H1 (cell line): ENCODE results near the gene POP5. TPM values are rescaled to one million over a fixed set of nuclear protein-coding genes. Genes with fewer than 3 reads are reported as not detected.

ENCODE experiments used
- CTCF ChIA-PET: fragments of 300-600 bp; sonication (Branson Sonifier 250); formaldehyde crosslinking; loops from one replicate; lab custom pipeline; 2021; ENCODE audit not compliant: partially characterized antibody; lab: Charles Lee
- POLR2A ChIA-PET: fragments of 300-600 bp; sonication (Branson Sonifier 250); formaldehyde crosslinking; loops from one replicate; lab custom pipeline; 2021; ENCODE audit warnings: inconsistent platforms; ENCODE audit not compliant: partially characterized antibody; lab: Charles Lee
- DNase-seq, 2 experiments: peaks; one replicate each; pipeline versions ENCODE4 v3.0.0 to v3.0.0-alpha.2; 2010 to 2022; ENCODE audit warnings: low spot score in 2 of 2, low read depth in 1 of 2, mixed read lengths in 1 of 2
- FAIRE-seq: peaks from 2 replicates; lab custom pipeline; 2011; peaks lifted over from hg19 to GRCh38; lab: Jason Lieb, UNC
- H2AFZ ChIP-seq: 2 replicates; pipeline ENCODE4 v1.8.1; 2012; ENCODE audit warnings: low read length, inconsistent platforms
- H2AK5ac ChIP-seq: 2 replicates; pipeline ENCODE4 v1.6.1; 2013; ENCODE audit warnings: low read depth, low read length
- H2BK120ac ChIP-seq: replicated peaks from 2 replicates; pipeline ENCODE3; 2013; ENCODE audit warnings: low read depth, low read length, inconsistent platforms
- H2BK12ac ChIP-seq: 2 replicates; pipeline ENCODE4 v1.6.1; 2013; ENCODE audit warnings: low read depth, low read length
- H2BK15ac ChIP-seq: 2 replicates; pipeline ENCODE4 v1.6.1; 2013; ENCODE audit warnings: low read length
- H2BK20ac ChIP-seq: 2 replicates; pipeline ENCODE4 v1.6.1; 2013; ENCODE audit warnings: low read length
- H2BK5ac ChIP-seq: 2 replicates; pipeline ENCODE4 v1.6.1; 2013; ENCODE audit warnings: low read depth, low read length
- H3K14ac ChIP-seq: 2 replicates; pipeline ENCODE4 v1.6.1; 2013; ENCODE audit warnings: inconsistent platforms; ENCODE audit not compliant: insufficient read length
- H3K18ac ChIP-seq: 2 replicates; pipeline ENCODE4 v1.6.1; 2013; ENCODE audit warnings: low read length; ENCODE audit errors: extremely low read depth
- H3K23ac ChIP-seq: 2 replicates; pipeline ENCODE4 v1.6.1; 2013; ENCODE audit warnings: inconsistent platforms; ENCODE audit not compliant: insufficient read length
- H3K23me2 ChIP-seq: 2 replicates; pipeline ENCODE4 v1.6.1; 2013; ENCODE audit warnings: low read depth, low read length
- H3K27ac ChIP-seq: 2 replicates; pipeline ENCODE4 v1.6.1; 2011; ENCODE audit warnings: low read depth, low read length, inconsistent platforms
- H3K27me3 ChIP-seq, 4 experiments: replicated peaks in 1 of 4; 1 replicate in 1 of 4; 2 replicates in 3 of 4; pipeline versions ENCODE4 v1.6.1 to v1.8.1; 2011 to 2013; ENCODE audit warnings: low read length in 3 of 4, mild to moderate bottlenecking in 3 of 4, inconsistent platforms in 2 of 4, mixed read lengths in 2 of 4, moderate library complexity in 1 of 4; ENCODE audit not compliant: control insufficient read depth in 3 of 4, insufficient read depth in 3 of 4; ENCODE audit errors: extremely low read depth in 1 of 4
- H3K36me3 ChIP-seq, 4 experiments: 2 replicates each; pipeline versions ENCODE4 v1.6.1 to v1.8.1; 2011 to 2013; ENCODE audit warnings: mild to moderate bottlenecking in 4 of 4, low read length in 3 of 4, moderate library complexity in 2 of 4, control low read depth in 1 of 4, inconsistent platforms in 1 of 4; ENCODE audit not compliant: insufficient read depth in 4 of 4, control insufficient read depth in 2 of 4
- H3K4ac ChIP-seq: replicated peaks from 2 replicates; pipeline ENCODE3; 2013; ENCODE audit warnings: low read length, low read depth, mixed read lengths, inconsistent platforms; ENCODE audit not compliant: insufficient read length
- H3K4me1 ChIP-seq, 4 experiments: replicated peaks in 1 of 4; 1 replicate in 1 of 4; 2 replicates in 3 of 4; pipeline versions ENCODE4 v1.6.1 to v1.8.1; 2011 to 2013; ENCODE audit warnings: low read length in 3 of 4, inconsistent platforms in 2 of 4, mixed read lengths in 1 of 4; ENCODE audit not compliant: insufficient read depth in 4 of 4, control insufficient read depth in 3 of 4
- H3K4me2 ChIP-seq, 2 experiments: 2 replicates each; pipeline versions ENCODE4 v1.6.1 to v1.8.1; 2011 to 2013; ENCODE audit warnings: low read depth in 2 of 2, low read length in 2 of 2, control low read depth in 1 of 2, inconsistent platforms in 1 of 2, mild to moderate bottlenecking in 1 of 2; ENCODE audit not compliant: insufficient read depth in 1 of 2
- H3K4me3 ChIP-seq, 4 experiments: fragments of 200-600, 300-600 bp in 1 of 4; sonication (generic), shearing (Covaris generic), sonication (Bioruptor Twin) in 1 of 4; 2 replicates each; pipeline versions ENCODE4 v1.5.1 to v1.8.1; 2011 to 2016; ENCODE audit warnings: low read length in 4 of 4, low read depth in 3 of 4, control low read depth in 2 of 4, inconsistent platforms in 2 of 4, mild to moderate bottlenecking in 2 of 4, mixed read lengths in 1 of 4, moderate library complexity in 1 of 4; ENCODE audit not compliant: insufficient read depth in 2 of 4; ENCODE audit errors: extremely low read depth in 1 of 4
- H3K56ac ChIP-seq: replicated peaks from 2 replicates; pipeline ENCODE3; 2013; ENCODE audit warnings: low read depth, mild to moderate bottlenecking, mixed read lengths, low read length, inconsistent platforms; ENCODE audit not compliant: insufficient read length
- H3K79me1 ChIP-seq: 2 replicates; pipeline ENCODE4 v1.6.1; 2013; ENCODE audit warnings: low read depth, low read length, control low read depth
- H3K79me2 ChIP-seq, 2 experiments: 2 replicates each; pipeline versions ENCODE4 v1.6.1 to v1.8.1; 2012 to 2013; ENCODE audit warnings: low read length in 2 of 2, mild to moderate bottlenecking in 2 of 2, inconsistent platforms in 1 of 2; ENCODE audit not compliant: insufficient read depth in 2 of 2, control insufficient read depth in 1 of 2
- H3K9ac ChIP-seq, 4 experiments: replicated peaks in 1 of 4; 1 replicate in 1 of 4; 2 replicates in 3 of 4; pipeline versions ENCODE4 v1.6.1 to v1.8.1; 2011 to 2013; ENCODE audit warnings: low read depth in 3 of 4, low read length in 3 of 4, control low read depth in 2 of 4, mild to moderate bottlenecking in 2 of 4, moderate library complexity in 2 of 4, inconsistent platforms in 1 of 4; ENCODE audit errors: extremely low read depth in 1 of 4
- H3K9me3 ChIP-seq, 2 experiments: 2 replicates each; pipeline versions ENCODE4 v1.6.1 to v1.8.1; 2012 to 2013; ENCODE audit warnings: mild to moderate bottlenecking in 2 of 2, moderate library complexity in 2 of 2, control low read depth in 1 of 2, inconsistent platforms in 1 of 2, low read depth in 1 of 2, low read length in 1 of 2, mixed read lengths in 1 of 2; ENCODE audit not compliant: insufficient read depth in 2 of 2
- H4K20me1 ChIP-seq, 2 experiments: replicated peaks in 1 of 2; 2 replicates each; pipeline versions ENCODE3 to v1.8.1; 2011 to 2013; ENCODE audit warnings: inconsistent platforms in 2 of 2, low read length in 2 of 2, mild to moderate bottlenecking in 1 of 2; ENCODE audit not compliant: insufficient read depth in 2 of 2, control insufficient read depth in 1 of 2
- H4K5ac ChIP-seq: 2 replicates; pipeline ENCODE4 v1.6.1; 2013; ENCODE audit warnings: low read length, low read depth, mixed read lengths, inconsistent platforms; ENCODE audit not compliant: insufficient read length
- H4K8ac ChIP-seq: 2 replicates; pipeline ENCODE4 v1.8.0; 2013; ENCODE audit warnings: mild to moderate bottlenecking, moderate library complexity, low read length, inconsistent platforms; ENCODE audit not compliant: insufficient read depth; ENCODE audit errors: extremely low read depth
- H4K91ac ChIP-seq: replicated peaks from 2 replicates; pipeline ENCODE3; 2013; ENCODE audit warnings: low read length, mixed read lengths, inconsistent platforms; ENCODE audit not compliant: insufficient read length
- EP300 ChIP-seq, 2 experiments: IDR thresholded peaks; 1 replicate in 1 of 2; 2 replicates in 1 of 2; pipeline ENCODE4 v1.6.1; 2011 to 2012; ENCODE audit warnings: low read depth in 2 of 2, low read length in 2 of 2, mild to moderate bottlenecking in 2 of 2, borderline replicate concordance in 1 of 2, inconsistent platforms in 1 of 2, moderate library complexity in 1 of 2
- GTF2F1 ChIP-seq: IDR thresholded peaks from 2 replicates; pipeline ENCODE4 v1.6.1; 2012; ENCODE audit warnings: low read depth, low read length, improper control_type of control experiment, borderline replicate concordance
- NRF1 ChIP-seq: IDR thresholded peaks from 2 replicates; pipeline ENCODE4 v1.6.1; 2011; ENCODE audit warnings: mild to moderate bottlenecking, low read depth, low read length, improper control_type of control experiment
- RBBP5 ChIP-seq: IDR thresholded peaks from 2 replicates; pipeline ENCODE4 v1.7.1; 2012; ENCODE audit warnings: low read depth, mild to moderate bottlenecking, inconsistent platforms, low read length, moderate library complexity, borderline replicate concordance
- SIN3A ChIP-seq, 2 experiments: IDR thresholded peaks in 1 of 2; conservative IDR thresholded peaks in 1 of 2; 2 replicates each; pipeline ENCODE4 v1.6.1; 2011 to 2012; ENCODE audit warnings: low read length in 2 of 2, improper control_type of control experiment in 1 of 2, low read depth in 1 of 2, mild to moderate bottlenecking in 1 of 2
- WGBS, 2 experiments: shearing (Covaris generic) in 1 of 2; methylation state at CpG; one replicate each; pipeline versions ENCODE4 v1.1.6 to v1.1.7; 2013 to 2015; ENCODE audit warnings: low lambda C conversion rate in 2 of 2, mixed read lengths in 2 of 2, inconsistent platforms in 1 of 2, low coverage in 1 of 2, missing lambda C conversion rate in 1 of 2; ENCODE audit not compliant: insufficient replicate concordance in 2 of 2, insufficient coverage in 1 of 2, insufficient read length in 1 of 2; ENCODE audit errors: extremely low coverage in 1 of 2, missing lambda C conversion rate in 1 of 2; 5-methylcytosine and 5-hydroxymethylcytosine counted together
- polyA plus RNA-seq, 7 experiments: library from polyadenylated mRNA; depleted of rRNA in 3 of 7; stranded (reverse) in 5 of 7; unstranded in 2 of 7; fragments of >200 nt in 5 of 7; fragments of 200-250 nt in 2 of 7; gene quantifications; 1 replicate in 5 of 7; 2 replicates in 1 of 7; 4 replicates in 1 of 7; pipeline versions ENCODE4 v1.2.1 to v1.2.3, GENCODE V29; 2011 to 2013; ENCODE audit warnings: missing spikeins in 2 of 7, mixed read lengths in 2 of 7
- total RNA-seq: library from RNA; stranded (reverse); fragmentation: NEBNext Ultra II Directional; extraction: Animal tissue kit (Norgen Biotek cat#: 25700); gene quantifications from 2 replicates; pipeline ENCODE4 v1.2.1, GENCODE V29; 2021
- TF ChIP-seq, protein P1 (sequence below): IDR thresholded peaks from 2 replicates; pipeline ENCODE4 v1.6.1; 2011; ENCODE audit warnings: low read length, improper control_type of control experiment

POP5 gene
- total and polyA plus RNA-seq, 2 of the 8 experiments (the other 6 are each of a cell fraction or from before 2014, with no cell fraction given): 59.7 to 124 TPM

DNA sequence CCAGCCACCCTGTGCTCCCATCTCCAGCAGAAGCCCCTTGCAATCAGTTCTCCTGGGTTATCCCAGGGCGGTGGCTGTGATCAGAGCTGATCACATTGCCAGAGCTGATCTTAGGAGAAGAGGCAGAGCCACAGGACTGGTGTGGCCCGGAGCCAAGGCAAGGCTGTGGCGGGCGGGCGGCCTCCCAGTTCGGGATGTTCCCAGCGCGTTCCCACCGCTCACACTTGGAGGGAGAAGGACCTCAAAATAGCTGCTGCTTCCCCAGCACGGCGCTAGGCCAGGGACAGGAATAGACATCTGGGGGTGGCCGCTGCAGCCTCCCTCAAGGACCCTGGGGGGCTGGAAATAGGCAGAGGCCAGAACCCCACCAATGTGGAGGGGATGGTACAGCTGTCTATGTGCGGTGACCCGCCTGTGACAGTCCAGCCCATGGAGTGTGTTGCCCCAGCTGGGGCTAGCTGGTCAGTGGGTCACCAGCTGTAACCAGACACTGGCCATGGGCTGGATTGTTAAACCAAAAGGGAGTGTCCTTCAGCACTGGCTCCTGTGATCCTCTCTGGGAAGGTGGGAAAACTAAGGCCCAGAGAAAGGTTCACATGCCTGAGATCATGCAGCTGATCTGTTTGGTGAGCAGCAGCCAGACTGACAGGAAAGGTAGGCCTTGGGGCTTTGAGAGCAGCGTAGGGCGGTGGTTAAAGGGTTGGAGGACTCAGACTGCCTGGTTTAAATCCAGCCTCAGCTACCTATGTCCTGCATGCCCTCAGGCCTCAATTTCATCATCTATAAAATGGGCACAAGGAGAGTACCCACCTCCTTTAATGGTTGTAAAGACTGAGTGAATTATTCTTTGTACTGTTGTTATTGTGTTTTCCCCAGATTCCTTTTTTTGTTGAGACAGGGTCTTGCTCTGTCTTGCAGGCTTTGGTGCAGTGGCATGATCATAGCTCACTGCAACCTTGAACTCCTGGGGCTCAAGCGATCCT is 8.0 kb upstream of the POP5 start:
- Histone ChIP-seq H2BK20ac (no peak overlapping the region), H2BK12ac (no peak overlapping the region), H3K4ac (no peak overlapping the region), H2BK120ac (no peak overlapping the region), H3K23me2 (peaks cover 3% of the 10 kb centered on the region; the same call in 1 of the 2 replicates), H3K18ac (no peak overlapping the region), H3K79me1 (no peaks in the 10 kb centered on the region), H3K27ac (no peak overlapping the region), H3K4me1 (peaks cover 0 to 5% (median 0%) of the 10 kb centered on the region in 4 experiments; a peak in 2 of 7 replicates), H2AFZ (no peak overlapping the region), H3K36me3 (no peaks in the 10 kb centered on the region), H4K5ac (no peak overlapping the region), H3K9ac (no peak overlapping the region), H4K8ac (peak overlapping the region; percentile 46), H3K56ac (no peak overlapping the region), H4K20me1 (no peaks in the 10 kb centered on the region), H3K14ac (no peak overlapping the region), H2BK15ac (no peak overlapping the region), H3K9me3 (no peaks in the 10 kb centered on the region), H3K79me2 (no peaks in the 10 kb centered on the region), H2AK5ac (no peak overlapping the region), H2BK5ac (no peak overlapping the region), H3K23ac (no peak overlapping the region), H3K4me3 (no peak overlapping the region), H3K27me3 (peaks cover 0 to 3% (median 0%) of the 10 kb centered on the region in 4 experiments; a peak in 1 of 7 replicates), H3K4me2 (no peak overlapping the region), H4K91ac (no peak overlapping the region)
- 88% methylated on average over 17 of the region's 17 CpGs; no CpG with 5 or more reads in 1 of the 2 experiments for whole genome bisulfite sequencing, 2 experiments
- DNase-seq: no peak
- ChIA-PET POLR2A (interaction anchor here (0.6 to 1.1 kb wide), 5 partner anchors 8 to 359 kb away, joined by 3 to 5 read pairs (median 3); partner anchors contain the start of gene POP5), CTCF (interaction anchor here (1.0 to 2.5 kb wide), 10 partner anchors 9 to 131 kb away, joined by 3 to 7 read pairs (median 4); no protein-coding TSS in a partner anchor)
- FAIRE-seq: no peak
- TF ChIP-seq RBBP5 (no peak), GTF2F1 (no peak), SIN3A (conservative IDR thresholded peaks at IDR 0.05 in 1 of 2, IDR thresholded peaks at IDR 0.05 in 1 of 2; ENCODE audit: low read depth in 1 of 2, low read length in 2 of 2) (no peak), EP300 (IDR thresholded peaks at IDR 0.05; ENCODE audit: borderline replicate concordance in 1 of 2, low read depth in 2 of 2, low read length in 2 of 2) (no peak), NRF1 (no peak)
- TF ChIP-seq, protein P1, sequence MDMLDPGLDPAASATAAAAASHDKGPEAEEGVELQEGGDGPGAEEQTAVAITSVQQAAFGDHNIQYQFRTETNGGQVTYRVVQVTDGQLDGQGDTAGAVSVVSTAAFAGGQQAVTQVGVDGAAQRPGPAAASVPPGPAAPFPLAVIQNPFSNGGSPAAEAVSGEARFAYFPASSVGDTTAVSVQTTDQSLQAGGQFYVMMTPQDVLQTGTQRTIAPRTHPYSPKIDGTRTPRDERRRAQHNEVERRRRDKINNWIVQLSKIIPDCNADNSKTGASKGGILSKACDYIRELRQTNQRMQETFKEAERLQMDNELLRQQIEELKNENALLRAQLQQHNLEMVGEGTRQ: no peak
